Suprapubic skin (tissue), 3 donors: ENCODE measurements around the gene ETV5.

ENCODE experiments used
- POLR2AphosphoS5 ChIP-seq, 3 donors: sonication (generic); formaldehyde crosslinking; IDR thresholded peaks; one replicate each; pipeline ENCODE4 v1.6.1; 2017; ENCODE audit warnings: antibody characterized with exemption in 3 of 3
- TF ChIP-seq, protein P1 (sequence below), 2 donors: fragments of 200-600 bp in 1 of 2; fragments of 450-650 bp in 1 of 2; sonication (generic) in 1 of 2; IDR thresholded peaks; one replicate each; pipeline ENCODE4 v1.5.1; 2016 to 2019; ENCODE audit warnings: antibody characterized with exemption in 2 of 2, mild to moderate bottlenecking in 1 of 2, moderate library complexity in 1 of 2

DNA sequence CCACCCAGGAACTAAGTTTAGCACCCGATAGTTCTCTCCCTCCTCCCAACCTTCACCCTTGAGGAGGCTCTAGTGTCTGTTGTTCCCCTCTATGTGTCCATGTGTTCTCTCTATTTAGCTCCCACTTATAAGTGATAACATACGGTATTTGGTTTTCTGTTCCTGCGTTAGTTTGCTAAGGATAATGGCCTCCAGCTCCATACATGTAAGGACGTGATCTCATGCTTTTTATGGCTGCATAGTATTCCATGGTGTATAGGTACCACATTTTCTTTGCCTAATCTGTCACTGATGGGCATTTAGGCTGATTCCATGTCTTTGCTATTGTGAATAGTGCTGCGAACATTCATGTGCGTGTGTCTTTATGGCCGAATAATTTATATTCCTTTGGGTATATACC, 104.2 kb downstream of the ETV5 start:
- TF ChIP-seq, protein P1, sequence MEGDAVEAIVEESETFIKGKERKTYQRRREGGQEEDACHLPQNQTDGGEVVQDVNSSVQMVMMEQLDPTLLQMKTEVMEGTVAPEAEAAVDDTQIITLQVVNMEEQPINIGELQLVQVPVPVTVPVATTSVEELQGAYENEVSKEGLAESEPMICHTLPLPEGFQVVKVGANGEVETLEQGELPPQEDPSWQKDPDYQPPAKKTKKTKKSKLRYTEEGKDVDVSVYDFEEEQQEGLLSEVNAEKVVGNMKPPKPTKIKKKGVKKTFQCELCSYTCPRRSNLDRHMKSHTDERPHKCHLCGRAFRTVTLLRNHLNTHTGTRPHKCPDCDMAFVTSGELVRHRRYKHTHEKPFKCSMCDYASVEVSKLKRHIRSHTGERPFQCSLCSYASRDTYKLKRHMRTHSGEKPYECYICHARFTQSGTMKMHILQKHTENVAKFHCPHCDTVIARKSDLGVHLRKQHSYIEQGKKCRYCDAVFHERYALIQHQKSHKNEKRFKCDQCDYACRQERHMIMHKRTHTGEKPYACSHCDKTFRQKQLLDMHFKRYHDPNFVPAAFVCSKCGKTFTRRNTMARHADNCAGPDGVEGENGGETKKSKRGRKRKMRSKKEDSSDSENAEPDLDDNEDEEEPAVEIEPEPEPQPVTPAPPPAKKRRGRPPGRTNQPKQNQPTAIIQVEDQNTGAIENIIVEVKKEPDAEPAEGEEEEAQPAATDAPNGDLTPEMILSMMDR (IDR thresholded peaks at IDR 0.05), result no peak
- TF ChIP-seq POLR2AphosphoS5 (IDR thresholded peaks at IDR 0.05), result no peak
